HPDE6-E6E7 (cell line): ENCODE data around the gene FHOD3.

Source experiments
- DNase-seq: peaks from one replicate; pipeline ENCODE4 v3.0.0; 2011; ENCODE audit warnings: missing footprints; ENCODE audit errors: extremely low spot score

The FHOD3 gene

GRCh38 chr18:36593641-36594040 lies 296.1 kb downstream of the FHOD3 start:
- no peak for DNase-seq

- DNase-seq, result no peak
Observed at GRCh38 chr18:36594621-36595020, 297.1 kb downstream of the FHOD3 start.

- no peak for DNase-seq
Observed at GRCh38 chr18:36595046-36595817, 297.7 kb downstream of the FHOD3 start.

GRCh38 chr18:36595818-36596215 lies 298.3 kb downstream of the FHOD3 start:
- no peak for DNase-seq

GRCh38 chr18:36597636-36598035 lies 300.1 kb downstream of the FHOD3 start:
- no peak for DNase-seq

- DNase-seq, result no peak
Observed at GRCh38 chr18:36600548-36600947, 303.0 kb downstream of the FHOD3 start.

GRCh38 chr18:36601316-36601715 lies 303.8 kb downstream of the FHOD3 start:
- DNase-seq, result no peak

GRCh38 chr18:36602071-36602470 lies 304.6 kb downstream of the FHOD3 start:
- no peak for DNase-seq

GRCh38 chr18:36602620-36603019 lies 305.1 kb downstream of the FHOD3 start:
- no peak for DNase-seq

GRCh38 chr18:36608107-36608506 lies 310.6 kb downstream of the FHOD3 start:
- no peak for DNase-seq

- DNase-seq, result no peak
Observed at GRCh38 chr18:36610258-36610657, 312.7 kb downstream of the FHOD3 start.

- DNase-seq, result no peak
Observed at GRCh38 chr18:36610661-36611060, 313.1 kb downstream of the FHOD3 start.

GRCh38 chr18:36613069-36613468 lies 315.6 kb downstream of the FHOD3 start:
- no peak for DNase-seq

- no peak for DNase-seq
Observed at GRCh38 chr18:36613810-36614209, 316.3 kb downstream of the FHOD3 start.

- DNase-seq, result no peak
Observed at GRCh38 chr18:36620788-36621187, 323.3 kb downstream of the FHOD3 start.

- DNase-seq, result no peak
Observed at GRCh38 chr18:36622610-36623009, 325.1 kb downstream of the FHOD3 start.

GRCh38 chr18:36623091-36623490 lies 325.6 kb downstream of the FHOD3 start:
- no peak for DNase-seq

GRCh38 chr18:36623681-36624190 lies 326.2 kb downstream of the FHOD3 start:
- DNase-seq, result no peak

- no peak for DNase-seq
Observed at GRCh38 chr18:36624451-36625167, 327.1 kb downstream of the FHOD3 start.

GRCh38 chr18:36625386-36625785 lies 327.9 kb downstream of the FHOD3 start:
- DNase-seq, result no peak

GRCh38 chr18:36627637-36628036 lies 330.1 kb downstream of the FHOD3 start:
- DNase-seq, result no peak

GRCh38 chr18:36628435-36629137 lies 331.1 kb downstream of the FHOD3 start:
- peak; percentile 43 for DNase-seq
